Activated CD8-positive, alpha-beta memory T cell treated with anti-CD3 and anti-CD28 coated beads for 1 hour (primary cell): ENCODE results near the gene USE1.

ENCODE experiments used
- DNase-seq, 2 donors: peaks; one replicate each; pipeline ENCODE4 v3.0.0-alpha.2; 2020; ENCODE audit warnings: low read depth in 1 of 2; ENCODE audit errors: extremely low read depth in 1 of 2

Gene USE1

GRCh38 chr19:17235300-17235970 is 20.3 kb downstream of the USE1 start:
- DNase-seq, result peak; percentile 59 to 62

- no peak for DNase-seq
These were observed 21.0 kb downstream of the USE1 start for GRCh38 chr19:17235971-17236777.

- DNase-seq, result no peak
These were observed 21.8 kb downstream of the USE1 start for GRCh38 chr19:17236811-17237543.

GRCh38 chr19:17237747-17238706 is 22.9 kb downstream of the USE1 start:
- no peak for DNase-seq

GRCh38 chr19:17240062-17240752 is 25.1 kb downstream of the USE1 start:
- DNase-seq, result no peak

GRCh38 chr19:17240826-17241399 is 25.8 kb downstream of the USE1 start:
- DNase-seq, result no peak

- DNase-seq, result no peak
These were observed 27.5 kb downstream of the USE1 start for GRCh38 chr19:17242431-17243208.

GRCh38 chr19:17243211-17243829 is 28.2 kb downstream of the USE1 start:
- DNase-seq, result no peak

- no peak for DNase-seq
These were observed 28.9 kb downstream of the USE1 start for GRCh38 chr19:17243830-17244617.

GRCh38 chr19:17244618-17245534 is 29.7 kb downstream of the USE1 start:
- no peak for DNase-seq

GRCh38 chr19:17245535-17245984 is 30.4 kb downstream of the USE1 start, which contains the start of gene NR2F6:
Gene NR2F6 (minus strand): TSS chr19:17245919. CDS start chr19:17245220, 699 bp downstream.
- no peak for DNase-seq

- no peak for DNase-seq
These were observed 31.7 kb downstream of the USE1 start for GRCh38 chr19:17246681-17247425.

GRCh38 chr19:17248011-17248776 is 33.0 kb downstream of the USE1 start:
- DNase-seq, result no peak

GRCh38 chr19:17249887-17250548 is 34.9 kb downstream of the USE1 start:
- no peak for DNase-seq
